GM12872 (cell line): ENCODE results near the gene RLN3.

ENCODE experiments used
- CTCF ChIP-seq: IDR thresholded peaks from 3 replicates; pipeline ENCODE4 v1.5.1; 2011; ENCODE audit warnings: low read depth, mild to moderate bottlenecking, low read length, moderate library complexity; ENCODE audit not compliant: insufficient read depth

Gene RLN3

GRCh38 chr19:14015524-14016035, 12.4 kb upstream of the RLN3 start:
- TF ChIP-seq CTCF, result no peak

- no peak for TF ChIP-seq CTCF
Observed at GRCh38 chr19:14019100-14019499, 8.8 kb upstream of the RLN3 start.

GRCh38 chr19:14021474-14021873, 6.5 kb upstream of the RLN3 start:
- TF ChIP-seq CTCF, result no peak

- TF ChIP-seq CTCF, result no peak
Observed at GRCh38 chr19:14022469-14022868, 5.5 kb upstream of the RLN3 start.

GRCh38 chr19:14023404-14024235, 4.3 kb upstream of the RLN3 start:
- TF ChIP-seq CTCF, result peak; percentile 61

- TF ChIP-seq CTCF, result no peak
Observed at GRCh38 chr19:14028901-14029300, 953 bp downstream of the RLN3 start.

- TF ChIP-seq CTCF, result no peak
Observed at GRCh38 chr19:14030997-14031718, 3.2 kb downstream of the RLN3 start.
